Sciatic nerve (tissue), 2 donors: ENCODE data around the gene SLC4A9. TPM values are rescaled to one million over a fixed set of nuclear protein-coding genes. Genes with fewer than 3 reads are reported as not detected.

Experiments
- ATAC-seq: fragments of 200-7000 bp; cut with Tn5 transposase; one replicate; pipeline ENCODE4 v1.9.1; 2020; ENCODE audit warnings: mild to moderate bottlenecking, moderate library complexity
- DNase-seq: peaks from one replicate; pipeline ENCODE4 v3.0.0-alpha.2; 2020; ENCODE audit warnings: low spot score
- intact Hi-C: fragments of 100-400 bp; cut with DNase I; formaldehyde crosslinking; loops from one replicate; pipeline ENCODE4 v1.14.2; 2022
- total RNA-seq: library from RNA; stranded (reverse); fragmentation: NEBNext Ultra II Directional; extraction: Animal tissue kit (Norgen Biotek cat#: 25700); gene quantifications from one replicate; pipeline ENCODE4 v1.2.1, GENCODE V29; 2021
- donor health status: DM: no; HTN: no; CAD: no.
- donor health status: DM: no; HTN: no; CAD: no.

The SLC4A9 gene
- total RNA-seq, 1 donor from 2014 or later, result 0.18 TPM

DNA sequence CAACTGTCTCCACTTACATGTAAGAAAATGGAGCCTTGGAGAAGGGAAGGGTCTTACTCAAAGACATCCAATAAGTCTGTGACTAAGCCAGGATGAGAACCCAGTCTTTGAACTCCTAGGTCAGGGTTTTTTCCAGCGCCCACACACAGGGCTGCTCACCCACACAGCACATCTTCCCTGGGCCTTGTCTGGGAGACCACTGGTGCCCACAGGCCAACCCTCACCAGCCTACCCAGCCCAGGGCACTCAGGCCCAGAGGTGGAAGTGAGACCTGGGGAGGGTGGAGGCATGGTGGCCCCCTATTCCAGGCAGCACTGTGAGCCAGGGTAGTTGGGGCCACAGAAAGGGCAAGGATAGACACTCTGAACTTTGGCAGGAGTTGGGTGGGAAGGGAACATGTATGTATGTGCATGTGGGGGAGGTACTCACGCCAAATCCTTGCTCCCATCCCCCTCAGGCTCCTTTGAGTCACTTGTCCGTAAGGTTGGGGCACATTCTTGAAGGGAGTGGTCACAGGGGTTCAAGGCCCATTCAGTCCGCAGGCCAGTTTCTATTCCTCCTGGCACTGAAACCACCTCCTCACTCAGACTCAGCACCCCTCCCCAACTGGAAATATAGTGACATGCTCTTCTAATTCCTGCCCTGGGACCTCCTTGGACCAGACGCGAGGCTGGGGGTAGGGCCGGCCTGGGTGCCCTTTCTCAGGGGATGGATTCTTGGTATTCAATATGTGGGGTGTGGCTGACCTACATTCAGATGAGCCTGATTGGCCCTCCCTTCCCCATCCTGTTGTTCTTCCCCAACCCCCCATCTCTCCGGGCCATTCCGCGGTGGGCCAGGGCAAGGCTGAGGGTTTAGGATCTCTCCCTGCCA lies 2.9 kb upstream of the SLC4A9 start:
- intact Hi-C loops, result no loop called here
- ATAC-seq, result peak; percentile 3
- DNase-seq, result no peak

DNA sequence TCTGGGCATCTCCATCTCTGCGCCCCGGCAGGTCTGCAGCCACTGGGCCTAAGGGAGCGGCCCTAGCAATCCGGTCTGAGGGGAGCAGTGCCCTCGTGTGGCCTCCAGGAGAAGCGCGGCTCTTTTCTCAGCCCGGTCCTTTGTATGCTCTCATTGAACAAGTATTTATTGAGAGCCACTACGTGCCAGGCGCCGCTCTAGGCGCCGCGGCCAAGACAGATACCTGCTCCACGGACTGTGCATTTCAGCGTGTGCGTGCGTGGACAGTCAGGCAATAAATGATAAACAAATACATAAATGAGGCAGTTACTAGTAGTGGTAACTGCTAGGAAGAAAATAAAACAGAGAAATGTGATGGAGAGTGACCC lies 2.3 kb upstream of the SLC4A9 start:
- peak; percentile 87 for DNase-seq
- intact Hi-C loops, result no loop called here
- ATAC-seq, result peak; percentile 96

DNA sequence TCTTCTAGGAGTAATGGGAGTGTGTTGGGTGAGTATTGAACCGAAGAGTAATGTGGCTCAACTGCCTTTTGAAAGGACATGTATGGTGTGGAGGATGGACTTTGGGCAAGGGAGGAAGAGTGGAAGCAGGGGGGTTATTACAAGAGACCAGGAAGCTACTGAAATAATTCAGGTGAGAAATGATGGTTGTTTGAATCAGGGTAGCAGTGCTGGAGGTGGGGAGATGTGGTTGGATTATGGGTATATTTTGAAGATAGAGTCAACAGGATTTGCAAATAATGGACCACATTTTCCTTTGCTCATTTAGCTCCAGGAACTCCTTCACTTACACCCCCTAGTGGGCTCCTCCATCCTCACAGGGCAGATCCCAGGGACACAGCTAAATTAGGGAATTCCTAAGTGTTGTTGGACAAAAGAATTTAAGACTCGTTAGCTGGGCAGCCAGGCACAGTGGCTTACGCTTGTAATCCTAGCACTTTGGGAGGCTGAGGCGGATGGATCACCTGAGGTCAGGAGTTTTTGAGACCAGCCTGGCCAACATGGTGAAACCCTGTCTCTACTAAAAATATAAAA lies 1.2 kb upstream of the SLC4A9 start:
- ATAC-seq, result no peak
- DNase-seq, result no peak
- intact Hi-C loops, result no loop called here

DNA sequence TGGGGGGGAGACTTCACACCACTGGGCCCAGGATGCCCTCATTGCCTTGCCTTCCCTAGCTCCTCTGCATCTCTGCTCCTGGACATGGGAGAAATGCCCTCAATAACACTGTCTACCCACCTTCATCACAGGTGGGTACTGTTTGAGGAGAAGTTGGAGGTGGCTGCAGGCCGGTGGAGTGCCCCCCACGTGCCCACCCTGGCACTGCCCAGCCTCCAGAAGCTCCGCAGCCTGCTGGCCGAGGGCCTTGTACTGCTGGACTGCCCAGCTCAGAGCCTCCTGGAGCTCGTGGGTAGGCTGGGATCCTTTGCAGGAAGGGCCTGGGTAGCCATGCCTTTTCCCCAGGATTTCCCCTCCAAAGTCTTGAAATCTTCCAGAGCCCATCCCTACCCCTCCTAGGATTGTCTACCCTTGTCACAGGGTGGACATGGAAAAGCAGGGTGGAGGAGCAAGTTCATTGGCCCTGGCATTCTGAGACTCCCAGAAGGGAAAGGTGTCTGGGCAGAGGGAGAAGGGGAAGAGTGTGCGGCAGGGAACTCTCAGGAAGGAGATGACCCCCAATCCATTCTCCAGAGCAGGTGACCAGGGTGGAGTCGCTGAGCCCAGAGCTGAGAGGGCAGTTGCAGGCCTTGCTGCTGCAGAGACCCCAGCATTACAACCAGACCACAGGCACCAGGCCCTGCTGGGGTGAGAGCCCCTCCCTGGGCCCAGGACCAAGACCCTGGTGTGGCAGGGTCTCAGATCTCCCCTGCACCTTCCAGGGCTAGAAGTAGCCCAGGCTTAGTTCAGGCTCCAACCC lies 886 bp downstream of the SLC4A9 start:
- no peak for ATAC-seq

DNA sequence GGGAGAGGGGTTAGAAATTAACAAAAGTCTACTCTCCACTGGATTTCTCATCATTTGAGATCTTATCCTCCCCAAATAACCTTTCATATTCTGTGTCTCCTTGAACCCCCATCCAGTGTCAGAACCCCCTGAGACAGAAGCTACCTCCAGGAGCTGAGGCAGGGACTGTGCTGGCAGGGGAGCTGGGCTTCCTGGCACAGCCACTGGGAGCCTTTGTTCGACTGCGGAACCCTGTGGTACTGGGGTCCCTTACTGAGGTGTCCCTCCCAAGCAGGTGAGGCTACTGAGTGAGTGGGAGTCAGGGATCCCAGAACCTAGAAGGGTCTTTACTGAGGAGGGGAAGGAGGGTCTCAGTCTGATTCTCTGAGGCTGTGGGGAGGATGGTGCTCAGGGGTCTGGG lies 1.9 kb downstream of the SLC4A9 start:
- DNase-seq, result no peak

More for the DNA sequence above, 886 bp downstream of the SLC4A9 start:
- intact Hi-C loops, result no loop called here
- DNase-seq, result no peak

DNA sequence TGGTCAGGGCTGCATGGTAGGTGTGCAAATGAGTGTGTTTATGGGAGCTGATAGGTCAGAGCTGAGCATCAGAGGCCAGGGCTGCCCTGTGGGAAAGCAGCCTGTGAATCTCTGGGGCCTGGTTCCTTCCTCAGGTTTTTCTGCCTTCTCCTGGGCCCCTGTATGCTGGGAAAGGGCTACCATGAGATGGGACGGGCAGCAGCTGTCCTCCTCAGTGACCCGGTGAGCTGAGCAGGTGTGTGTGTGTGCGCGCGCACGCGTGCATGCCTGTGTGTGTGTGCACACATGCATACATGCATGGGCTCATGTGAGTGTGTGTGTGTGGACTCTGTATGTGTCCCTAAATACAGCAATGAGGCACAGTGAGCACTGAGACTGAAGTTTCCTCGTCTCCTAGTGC lies 2.3 kb downstream of the SLC4A9 start:
- no peak for DNase-seq
- ATAC-seq, result no peak
- intact Hi-C loops, result no loop called here

More for the DNA sequence above, 1.9 kb downstream of the SLC4A9 start:
- intact Hi-C loops, result no loop called here
- no peak for ATAC-seq

DNA sequence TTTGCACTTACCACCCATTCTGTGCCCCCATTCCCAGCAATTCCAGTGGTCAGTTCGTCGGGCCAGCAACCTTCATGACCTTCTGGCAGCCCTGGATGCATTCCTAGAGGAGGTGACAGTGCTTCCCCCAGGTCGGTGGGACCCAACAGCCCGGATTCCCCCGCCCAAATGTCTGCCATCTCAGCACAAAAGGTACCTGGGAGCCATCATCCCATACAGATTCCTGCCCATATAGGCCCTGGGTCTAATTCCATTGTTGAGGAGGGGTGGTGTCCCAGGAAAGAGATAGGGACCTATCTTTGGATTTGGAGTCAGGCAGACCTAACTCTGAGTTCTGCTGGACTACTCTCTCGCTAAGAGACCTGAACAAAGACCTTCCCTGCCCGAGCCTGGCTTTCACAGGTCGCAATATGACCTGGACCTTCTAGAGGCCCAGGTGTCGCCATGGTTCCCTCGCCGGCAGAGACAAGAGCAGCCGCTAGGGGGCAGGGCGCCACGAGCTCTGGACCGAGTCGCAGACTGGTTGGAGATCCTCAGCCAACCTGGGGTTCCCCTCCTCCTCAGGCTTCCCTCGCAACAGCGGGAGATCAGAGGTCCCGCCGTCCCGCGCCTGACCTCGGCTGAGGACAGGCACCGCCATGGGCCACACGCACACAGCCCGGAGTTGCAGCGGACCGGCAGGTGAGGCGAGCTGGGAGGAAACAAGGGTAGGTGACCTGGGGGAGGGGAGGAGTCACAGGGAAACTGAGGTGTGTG lies 3.1 kb downstream of the SLC4A9 start:
- ATAC-seq (peak; percentile 74), DNase-seq (peak; percentile 89)
- intact Hi-C loops, result no loop called here

DNA sequence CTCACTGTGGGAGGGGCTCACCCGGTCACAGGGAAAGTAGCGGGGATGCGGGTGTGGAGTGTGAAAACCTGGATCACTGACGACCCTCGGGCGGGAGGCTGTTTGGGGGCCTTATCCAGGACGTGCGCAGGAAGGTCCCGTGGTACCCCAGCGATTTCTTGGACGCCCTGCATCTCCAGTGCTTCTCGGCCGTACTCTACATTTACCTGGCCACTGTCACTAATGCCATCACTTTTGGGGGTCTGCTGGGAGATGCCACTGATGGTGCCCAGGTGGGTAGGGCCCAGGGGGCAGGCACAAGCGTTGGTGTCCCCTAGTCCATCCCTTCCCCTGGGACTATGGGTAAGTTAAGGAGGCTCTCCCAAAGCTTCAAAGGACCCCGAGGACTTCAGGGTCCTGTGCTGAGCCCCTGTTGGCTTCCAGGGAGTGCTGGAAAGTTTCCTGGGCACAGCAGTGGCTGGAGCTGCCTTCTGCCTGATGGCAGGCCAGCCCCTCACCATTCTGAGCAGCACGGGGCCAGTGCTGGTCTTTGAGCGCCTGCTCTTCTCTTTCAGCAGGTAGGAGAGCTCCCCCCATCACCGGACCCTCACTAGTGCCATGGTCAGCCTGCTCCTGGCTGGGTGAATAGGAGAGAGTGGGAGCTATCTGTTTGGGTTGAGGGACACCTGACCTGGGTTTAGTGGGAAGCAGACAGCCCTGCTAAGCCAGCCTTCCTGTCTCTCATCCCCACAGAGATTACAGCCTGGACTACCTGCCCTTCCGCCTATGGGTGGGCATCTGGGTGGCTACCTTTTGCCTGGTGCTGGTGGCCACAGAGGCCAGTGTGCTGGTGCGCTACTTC lies 3.9 kb downstream of the SLC4A9 start:
- peak; percentile 33 for DNase-seq
- ATAC-seq, result no peak
- intact Hi-C loops, result no loop called here

DNA sequence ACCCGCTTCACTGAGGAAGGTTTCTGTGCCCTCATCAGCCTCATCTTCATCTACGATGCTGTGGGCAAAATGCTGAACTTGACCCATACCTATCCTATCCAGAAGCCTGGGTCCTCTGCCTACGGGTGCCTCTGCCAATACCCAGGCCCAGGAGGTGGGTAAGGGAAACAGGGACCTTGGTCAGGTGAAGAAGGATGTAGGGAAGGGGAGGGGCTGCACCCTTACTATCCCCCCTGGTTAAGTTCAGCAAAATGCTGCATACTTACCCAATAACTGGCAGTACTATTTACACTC lies 4.4 kb downstream of the SLC4A9 start:
- no peak for ATAC-seq
- DNase-seq, result no peak
- intact Hi-C loops, result no loop called here

DNA sequence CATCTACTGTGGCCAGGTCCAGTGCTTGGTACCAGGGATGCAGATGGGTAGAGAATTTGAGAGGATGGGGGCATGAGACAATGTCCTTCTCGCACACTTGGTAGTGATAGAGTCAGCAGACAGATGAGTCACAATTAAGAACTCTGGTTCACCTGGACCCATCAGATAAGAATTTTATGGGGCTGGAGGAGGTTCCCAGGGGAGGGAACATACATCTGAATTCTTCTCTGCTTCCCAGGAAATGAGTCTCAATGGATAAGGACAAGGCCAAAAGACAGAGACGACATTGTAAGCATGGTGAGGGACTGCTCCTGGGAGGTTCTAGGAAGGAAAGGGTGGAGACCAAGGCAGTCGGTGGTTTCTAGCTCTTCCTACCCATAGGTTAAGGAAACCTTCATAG lies 5.3 kb downstream of the SLC4A9 start:
- DNase-seq (no peak), ATAC-seq (no peak)
- intact Hi-C loops, result no loop called here

DNA sequence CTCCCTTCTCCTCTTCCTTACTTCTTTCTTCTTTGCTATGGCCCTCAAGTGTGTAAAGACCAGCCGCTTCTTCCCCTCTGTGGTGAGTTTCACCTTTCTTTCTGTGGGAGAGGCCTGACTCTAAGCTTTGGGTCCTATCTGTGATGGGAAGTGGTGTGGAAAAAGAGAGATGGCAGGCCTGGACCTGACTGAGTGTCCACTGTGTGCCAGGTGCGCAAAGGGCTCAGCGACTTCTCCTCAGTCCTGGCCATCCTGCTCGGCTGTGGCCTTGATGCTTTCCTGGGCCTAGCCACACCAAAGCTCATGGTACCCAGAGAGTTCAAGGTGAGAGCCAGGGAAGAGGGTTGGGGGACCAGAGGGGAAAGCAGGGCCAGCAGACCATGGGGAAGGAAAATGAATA lies 5.9 kb downstream of the SLC4A9 start:
- intact Hi-C loops, result no loop called here
- ATAC-seq (no peak), DNase-seq (peak; percentile 21)

DNA sequence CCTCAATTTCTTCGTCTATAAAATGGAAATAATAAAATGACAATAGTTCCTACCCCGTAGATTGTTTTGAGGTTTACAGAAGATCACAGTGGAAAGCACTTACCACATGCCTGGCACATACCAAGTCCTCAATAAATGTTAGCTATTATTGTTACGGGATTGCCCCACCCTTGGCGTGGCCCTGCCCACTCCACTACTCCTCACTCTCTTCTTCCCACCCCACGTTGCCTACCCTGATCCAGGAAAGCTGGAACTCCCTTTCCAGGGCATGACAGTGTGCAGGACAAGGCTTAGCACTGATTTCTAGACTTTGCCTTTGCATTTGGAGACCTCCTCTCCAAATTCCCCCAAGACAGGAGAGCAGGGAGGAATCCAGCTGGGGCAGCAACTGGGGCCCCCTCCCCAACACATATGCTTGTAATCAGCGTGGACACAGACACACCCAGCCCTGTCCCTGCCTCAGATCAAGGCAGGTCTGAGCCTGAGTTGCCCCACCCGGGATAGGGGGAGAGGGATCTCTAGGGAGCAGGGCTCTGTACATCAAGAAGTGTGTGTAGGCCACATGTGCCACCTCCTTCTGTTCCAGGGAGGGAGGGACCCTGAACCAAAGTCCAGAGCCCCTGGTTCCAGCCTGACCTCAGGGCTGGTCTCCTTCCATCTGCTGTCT lies 6.7 kb downstream of the SLC4A9 start:
- DNase-seq (peak; percentile 27), ATAC-seq (no peak)
- intact Hi-C loops, result no loop called here

DNA sequence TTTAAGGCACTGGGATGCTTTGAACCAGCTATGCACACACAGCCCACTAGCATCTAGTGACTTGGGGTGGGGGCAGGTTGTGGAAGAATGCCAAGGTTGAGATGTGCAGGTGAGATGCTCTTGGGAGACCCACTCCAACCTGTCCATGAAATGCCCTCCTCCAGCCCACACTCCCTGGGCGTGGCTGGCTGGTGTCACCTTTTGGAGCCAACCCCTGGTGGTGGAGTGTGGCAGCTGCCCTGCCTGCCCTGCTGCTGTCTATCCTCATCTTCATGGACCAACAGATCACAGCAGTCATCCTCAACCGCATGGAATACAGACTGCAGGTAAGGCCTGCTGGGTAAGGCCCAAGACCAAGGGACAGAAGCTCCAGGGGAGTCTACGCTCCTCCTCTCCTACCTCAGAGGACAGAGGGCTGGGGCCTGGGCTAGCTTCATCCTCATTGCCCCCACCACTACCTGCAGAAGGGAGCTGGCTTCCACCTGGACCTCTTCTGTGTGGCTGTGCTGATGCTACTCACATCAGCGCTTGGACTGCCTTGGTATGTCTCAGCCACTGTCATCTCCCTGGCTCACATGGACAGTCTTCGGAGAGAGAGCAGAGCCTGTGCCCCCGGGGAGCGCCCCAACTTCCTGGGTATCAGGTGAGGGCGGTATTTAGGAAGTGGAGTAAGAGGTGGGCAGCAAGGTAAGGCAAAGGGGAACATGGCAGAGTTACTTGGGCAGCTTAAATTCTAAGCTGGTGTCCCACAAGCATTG lies 7.4 kb downstream of the SLC4A9 start:
- peak; percentile 40 for DNase-seq
- intact Hi-C loops, result no loop called here
- ATAC-seq, result no peak

DNA sequence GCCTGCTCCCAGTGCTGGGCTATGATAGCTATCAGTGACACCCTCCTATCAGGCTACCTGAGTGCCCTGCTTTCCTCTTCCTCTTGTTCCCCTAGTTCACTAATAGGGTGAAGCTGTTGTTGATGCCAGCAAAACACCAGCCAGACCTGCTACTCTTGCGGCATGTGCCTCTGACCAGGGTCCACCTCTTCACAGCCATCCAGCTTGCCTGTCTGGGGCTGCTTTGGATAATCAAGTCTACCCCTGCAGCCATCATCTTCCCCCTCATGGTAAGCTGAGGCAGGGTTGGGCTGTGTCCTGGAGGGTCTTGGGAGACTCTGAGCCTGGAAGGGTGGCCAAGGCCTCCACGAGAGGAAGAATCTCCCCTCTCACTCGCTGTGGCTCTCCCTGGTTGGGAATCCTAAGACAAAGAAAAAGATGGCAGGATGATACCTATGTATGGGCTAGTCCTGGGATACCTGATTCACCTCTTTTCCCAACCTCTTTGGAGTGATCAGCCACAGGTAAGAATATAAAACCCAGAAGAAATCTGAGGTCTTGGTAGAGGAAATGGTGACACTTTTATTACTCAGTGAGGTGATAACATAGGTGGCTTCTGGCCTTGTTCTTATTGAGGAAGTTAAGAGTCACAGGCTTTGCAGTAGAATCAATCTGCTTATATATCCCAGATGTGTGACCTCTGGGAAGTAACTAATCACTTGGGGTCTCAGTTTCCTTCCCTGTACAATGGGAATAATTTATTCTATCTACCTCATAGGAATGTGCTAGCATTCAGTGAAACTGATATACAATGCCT lies 11.6 kb downstream of the SLC4A9 start:
- intact Hi-C loops, result no loop called here
- DNase-seq (no peak), ATAC-seq (no peak)

DNA sequence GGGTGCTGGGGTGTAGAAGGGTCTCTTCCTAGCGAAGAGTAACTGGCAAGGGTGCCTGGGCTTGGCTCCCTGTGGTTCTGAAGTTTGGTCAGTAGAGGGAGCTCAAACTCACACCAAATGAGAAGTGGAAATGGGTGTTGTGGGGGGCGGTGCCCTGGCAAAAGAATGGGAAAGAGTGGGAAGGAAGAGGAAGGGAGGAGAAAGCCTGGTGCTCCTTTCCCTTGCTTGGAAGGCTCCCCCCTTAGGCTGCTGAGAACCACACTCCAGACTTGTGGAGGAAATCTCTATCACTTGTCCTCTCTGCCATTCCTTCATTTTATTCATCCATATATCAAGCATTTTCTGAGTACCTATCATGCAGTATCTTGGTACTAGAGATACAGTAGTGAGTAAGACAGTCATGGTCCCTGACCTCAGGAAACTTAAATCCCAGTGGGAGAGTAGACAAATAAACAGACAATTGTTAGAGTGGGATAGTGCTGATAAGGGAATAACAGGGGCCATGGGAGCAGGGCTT lies 13.0 kb downstream of the SLC4A9 start:
- intact Hi-C loops, result no loop called here

DNA sequence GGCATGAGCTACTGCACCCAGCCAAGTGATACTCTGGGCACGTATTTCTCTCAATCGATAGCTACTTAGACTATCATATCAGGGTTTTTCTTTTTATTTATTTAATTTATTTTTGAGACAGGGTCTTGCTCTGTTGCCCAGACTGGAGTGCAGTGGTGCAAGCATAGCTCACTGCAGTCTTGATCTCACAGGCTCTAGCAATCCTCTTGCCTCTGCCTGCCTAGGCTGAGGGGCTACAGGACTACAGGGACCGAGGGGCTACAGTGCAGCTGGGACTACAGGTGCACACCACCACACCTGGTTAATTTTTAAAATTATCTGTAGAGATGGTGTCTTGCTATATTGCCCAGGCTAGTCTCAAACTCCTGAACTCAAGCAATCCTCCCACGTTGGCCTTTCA lies 21.4 kb downstream of the SLC4A9 start:
- intact Hi-C loops, result no loop called here
- no peak for DNase-seq
- ATAC-seq, result no peak

More for the DNA sequence above, 13.0 kb downstream of the SLC4A9 start:
- ATAC-seq, result peak; percentile 91
- DNase-seq, result peak; percentile 84
